IMR-90 (cell line): ENCODE measurements around the gene CARD18. TPM values are rescaled to one million over a fixed set of nuclear protein-coding genes. Genes with fewer than 3 reads are reported as not detected.
A peak's percentile ranks its signal among the peaks of the same experiment; 100 is the strongest.

Source experiments
- ATAC-seq: fragments of 200-7000 bp; cut with Tn5 transposase; 2 replicates; pipeline ENCODE4 v1.9.1; 2020; ENCODE audit warnings: low read depth, mild to moderate bottlenecking, moderate library complexity
- BruUV-seq: library from RNA; stranded (reverse); fragments of 400-500 nt; replicated peaks from 2 replicates; lab custom pipeline; 2021; lab: Mats Ljungman, UMichigan
- CTCF ChIA-PET: fragments of 300-600 bp; formaldehyde crosslinking; extraction: SDS; loops from one replicate; lab custom pipeline; 2021; ENCODE audit warnings: antibody characterized with exemption; lab: Yijun Ruan, JAX
- POLR2A ChIA-PET: fragments of 300-600 bp; sonication (Branson Sonifier 250); formaldehyde crosslinking; loops from one replicate; lab custom pipeline; 2022; ENCODE audit warnings: antibody characterized with exemption; ENCODE audit not compliant: unreplicated experiment; lab: Charles Lee
- DNase-seq: peaks from one replicate; pipeline ENCODE4 v3.0.0; 2013
- H2AFZ ChIP-seq: replicated peaks from 2 replicates; pipeline ENCODE3; 2013; ENCODE audit warnings: low read length, mild to moderate bottlenecking; ENCODE audit not compliant: poor library complexity
- H2AK5ac ChIP-seq: 2 replicates; pipeline ENCODE4 v1.6.1; 2013; ENCODE audit warnings: low read depth, low read length, inconsistent platforms
- H2AK9ac ChIP-seq: replicated peaks from 2 replicates; pipeline ENCODE3; 2013; ENCODE audit warnings: mild to moderate bottlenecking, low read depth, low read length, moderate library complexity; ENCODE audit not compliant: poor library complexity
- H2BK120ac ChIP-seq: 2 replicates; pipeline ENCODE4 v1.6.1; 2013; ENCODE audit warnings: low read depth, low read length, inconsistent platforms
- H2BK15ac ChIP-seq: 3 replicates; pipeline ENCODE4 v1.6.1; 2013; ENCODE audit warnings: low read depth, low read length, inconsistent platforms
- H2BK20ac ChIP-seq: 2 replicates; pipeline ENCODE4 v1.6.1; 2013; ENCODE audit warnings: low read depth, mild to moderate bottlenecking, inconsistent platforms, low read length, moderate library complexity
- H2BK5ac ChIP-seq: 2 replicates; pipeline ENCODE4 v1.6.1; 2013; ENCODE audit warnings: mild to moderate bottlenecking, low read depth, low read length, inconsistent platforms; ENCODE audit not compliant: poor library complexity, severe bottlenecking
- H3K14ac ChIP-seq: replicated peaks from 2 replicates; pipeline ENCODE4 v1.6.1; 2013; ENCODE audit warnings: low read depth, low read length, inconsistent platforms
- H3K18ac ChIP-seq: 2 replicates; pipeline ENCODE4 v1.6.1; 2013; ENCODE audit warnings: low read depth, low read length, control low read depth
- H3K23ac ChIP-seq: 2 replicates; pipeline ENCODE4 v1.6.1; 2013; ENCODE audit warnings: low read depth, low read length, inconsistent platforms
- H3K27ac ChIP-seq: 2 replicates; pipeline ENCODE4 v1.5.1; 2013; ENCODE audit warnings: mild to moderate bottlenecking, control low read depth, low read length; ENCODE audit not compliant: insufficient read depth
- H3K27me3 ChIP-seq: 2 replicates; pipeline ENCODE4 v1.6.1; 2013; ENCODE audit warnings: low read length; ENCODE audit not compliant: control insufficient read depth, insufficient read depth
- H3K36me3 ChIP-seq: 2 replicates; pipeline ENCODE4 v1.6.1; 2013; ENCODE audit warnings: low read length, mixed read lengths; ENCODE audit not compliant: control insufficient read depth, insufficient read depth
- H3K4ac ChIP-seq: 2 replicates; pipeline ENCODE4 v1.6.1; 2013; ENCODE audit warnings: low read depth, low read length, inconsistent platforms
- H3K4me1 ChIP-seq: 2 replicates; pipeline ENCODE4 v1.6.1; 2013; ENCODE audit warnings: low read length, mixed read lengths; ENCODE audit not compliant: control insufficient read depth, insufficient read depth
- H3K4me2 ChIP-seq: 2 replicates; pipeline ENCODE4 v1.6.1; 2013; ENCODE audit warnings: low read depth, mild to moderate bottlenecking, control low read depth, low read length, moderate library complexity
- H3K4me3 ChIP-seq: 2 replicates; pipeline ENCODE4 v1.5.1; 2013; ENCODE audit warnings: low read depth, mild to moderate bottlenecking, control low read depth, low read length, moderate library complexity; ENCODE audit not compliant: insufficient read depth
- H3K56ac ChIP-seq: 2 replicates; pipeline ENCODE4 v1.6.1; 2013; ENCODE audit warnings: low read length, inconsistent platforms; ENCODE audit not compliant: insufficient read depth; ENCODE audit errors: extremely low read depth
- H3K79me1 ChIP-seq, 2 experiments: 2 replicates each; pipeline ENCODE4 v1.6.1; 2013; ENCODE audit warnings: low read length in 2 of 2, inconsistent platforms in 1 of 2, low read depth in 1 of 2
- H3K9ac ChIP-seq: 2 replicates; pipeline ENCODE4 v1.6.1; 2013; ENCODE audit warnings: low read depth, low read length, control low read depth
- H3K9me1 ChIP-seq: 2 replicates; pipeline ENCODE4 v1.6.1; 2013; ENCODE audit warnings: low read length, inconsistent platforms; ENCODE audit not compliant: insufficient read depth
- H3K9me3 ChIP-seq: 2 replicates; pipeline ENCODE4 v1.6.1; 2013; ENCODE audit warnings: low read length; ENCODE audit not compliant: control insufficient read depth, insufficient read depth
- H4K20me1 ChIP-seq: 2 replicates; pipeline ENCODE4 v1.6.1; 2013; ENCODE audit warnings: low read length, inconsistent platforms; ENCODE audit not compliant: insufficient read depth
- H4K5ac ChIP-seq: 2 replicates; pipeline ENCODE4 v1.6.1; 2013; ENCODE audit warnings: mild to moderate bottlenecking, low read depth, low read length, control low read depth
- H4K8ac ChIP-seq, 2 experiments: 2 replicates each; pipeline ENCODE4 v1.6.1; 2013; ENCODE audit warnings: low read depth in 2 of 2, low read length in 2 of 2, control low read depth in 1 of 2, inconsistent platforms in 1 of 2
- H4K91ac ChIP-seq: 2 replicates; pipeline ENCODE4 v1.6.1; 2013; ENCODE audit warnings: low read depth, low read length, inconsistent platforms; ENCODE audit not compliant: insufficient read depth
- BHLHE40 ChIP-seq: fragments of 150-350 bp; IDR thresholded peaks from 2 replicates; pipeline ENCODE4 v1.6.1; 2016; ENCODE audit warnings: mild to moderate bottlenecking, low read depth, low read length
- CEBPB ChIP-seq: IDR thresholded peaks from 2 replicates; pipeline ENCODE4 v1.6.1; 2012; ENCODE audit warnings: low read depth, low read length, improper control_type of control experiment
- CHD1 ChIP-seq: IDR thresholded peaks from 2 replicates; pipeline ENCODE4 v1.6.1; 2012; ENCODE audit warnings: low read depth, low read length, improper control_type of control experiment
- CTCF ChIP-seq: conservative IDR thresholded peaks from 2 replicates; pipeline ENCODE4 v1.5.1; 2012; ENCODE audit warnings: mild to moderate bottlenecking, low read depth, low read length, improper control_type of control experiment
- ELK1 ChIP-seq: fragments of 150-350 bp; IDR thresholded peaks from 2 replicates; pipeline ENCODE4 v1.6.1; 2016; ENCODE audit warnings: low read depth, mild to moderate bottlenecking, low read length, moderate library complexity, borderline replicate concordance
- FOS ChIP-seq: fragments of 150-350 bp; IDR thresholded peaks from 2 replicates; pipeline ENCODE4 v1.6.1; 2016; ENCODE audit warnings: low read depth, low read length
- MAFK ChIP-seq: IDR thresholded peaks from 2 replicates; pipeline ENCODE4 v1.6.1; 2012; ENCODE audit warnings: low read depth, low read length, improper control_type of control experiment
- MAZ ChIP-seq: IDR thresholded peaks from 2 replicates; pipeline ENCODE4 v1.6.1; 2012; ENCODE audit warnings: low read depth, mild to moderate bottlenecking, low read length, improper control_type of control experiment, moderate library complexity, borderline replicate concordance
- MXI1 ChIP-seq: IDR thresholded peaks from 2 replicates; pipeline ENCODE4 v1.6.1; 2012; ENCODE audit warnings: low read depth, mild to moderate bottlenecking, low read length, moderate library complexity, borderline replicate concordance
- NFE2L2 ChIP-seq: fragments of 150-350 bp; IDR thresholded peaks from 2 replicates; pipeline ENCODE4 v1.6.1; 2016; ENCODE audit warnings: low read depth, mild to moderate bottlenecking, low read length
- POLR2A ChIP-seq: IDR thresholded peaks from 2 replicates; pipeline ENCODE4 v1.6.1; 2012; ENCODE audit warnings: mild to moderate bottlenecking, low read depth, low read length
- RAD21 ChIP-seq: IDR thresholded peaks from 2 replicates; pipeline ENCODE4 v1.6.1; 2012; ENCODE audit warnings: low read length, improper control_type of control experiment
- RCOR1 ChIP-seq: IDR thresholded peaks from 2 replicates; pipeline ENCODE4 v1.6.1; 2012; ENCODE audit warnings: mild to moderate bottlenecking, low read length, improper control_type of control experiment; ENCODE audit not compliant: insufficient replicate concordance
- RFX5 ChIP-seq: IDR thresholded peaks from 2 replicates; pipeline ENCODE4 v1.8.0; 2012; ENCODE audit warnings: low read depth, mild to moderate bottlenecking, low read length, moderate library complexity
- SMC3 ChIP-seq: fragments of 150-350 bp; IDR thresholded peaks from 2 replicates; pipeline ENCODE4 v1.6.1; 2016; ENCODE audit warnings: low read depth, mild to moderate bottlenecking, antibody characterized with exemption, low read length, moderate library complexity
- USF2 ChIP-seq: fragments of 150-350 bp; IDR thresholded peaks from 2 replicates; pipeline ENCODE4 v1.6.1; 2017; ENCODE audit warnings: mild to moderate bottlenecking, antibody characterized with exemption, low read length, low read depth
- WGBS, 2 experiments: methylation state at CpG; one replicate each; pipeline versions ENCODE4 v1.1.5 to v1.1.7; 2013; ENCODE audit warnings: missing lambda C conversion rate in 2 of 2; ENCODE audit not compliant: insufficient read length in 1 of 2; ENCODE audit errors: extremely low coverage in 2 of 2; 5-methylcytosine and 5-hydroxymethylcytosine counted together
- dilution Hi-C: fragments of 300-500 bp; cut with HindIII; formaldehyde crosslinking; loops from one replicate; pipeline ENCODE4 v1.14.3; 2018; ENCODE audit warnings: low sequenced_read_pairs; ENCODE audit not compliant: unreplicated experiment
- in situ Hi-C: fragments of 300-500 bp; cut with MboI; formaldehyde crosslinking; loops from 3 replicates; pipeline ENCODE4 v1.14.3; 2019; ENCODE audit warnings: low sequenced_read_pairs, inconsistent platforms, mixed read lengths
- intact Hi-C: fragments of 100-400 bp; cut with micrococcal nuclease; formaldehyde crosslinking; loops from 2 replicates; pipeline ENCODE4 v1.10.0; 2022
- polyA plus RNA-seq, 3 experiments: library from polyadenylated mRNA; depleted of rRNA; stranded (reverse); fragments of >200 nt; gene quantifications; 2 replicates each; pipeline ENCODE4 v1.2.3, GENCODE V29; 2012; ENCODE audit warnings: low replicate concordance in 1 of 3
- total RNA-seq: library from RNA; depleted of rRNA; stranded (reverse); fragments of >200 nt; gene quantifications from 2 replicates; pipeline ENCODE4 v1.2.3, GENCODE V29; 2012

The CARD18 gene
- total and polyA plus RNA-seq, 2 of the 4 experiments (the other 2 are of a cell fraction), result not detected

GRCh38 chr11:105156231-105156630 lies 16.7 kb upstream of the CARD18 start:
- Histone ChIP-seq H3K4me3 (no peak overlapping the region), H3K4me2 (no peak overlapping the region), H3K4ac (no peak overlapping the region), H2BK20ac (no peak overlapping the region), H3K9me3 (no peaks in the 10 kb centered on the region), H2AFZ (no peak overlapping the region), H3K27me3 (no peaks in the 10 kb centered on the region), H3K36me3 (no peaks in the 10 kb centered on the region), H3K27ac (no peak overlapping the region), H3K23ac (no peak overlapping the region), H2BK5ac (no peak overlapping the region), H3K56ac (no peak overlapping the region), H3K9me1 (peaks cover 9% of the 10 kb centered on the region; the same call in 1 of the 2 replicates), H3K14ac (no peak overlapping the region), H4K91ac (no peak overlapping the region), H3K9ac (no peak overlapping the region), H3K4me1 (peaks cover 5% of the 10 kb centered on the region), H3K79me1 (no peaks in the 10 kb centered on the region), H3K18ac (no peak overlapping the region), H4K8ac (no peak overlapping the region), H2AK5ac (0 out of 2 replicates have a peak overlapping the region, but pooled peaks have one; percentile 18), H2BK120ac (no peak overlapping the region), H4K20me1 (no peaks in the 10 kb centered on the region), H4K5ac (no peak overlapping the region), H2BK15ac (peak overlapping the region; percentile 12; the same call in 1 of the 3 replicates), H2AK9ac (no peak overlapping the region)
- TF ChIP-seq MXI1 (no peak), CHD1 (no peak), SMC3 (no peak), FOS (no peak), MAFK (no peak), RFX5 (no peak), NFE2L2 (no peak), USF2 (no peak), CEBPB (no peak), RAD21 (no peak), CTCF (no peak), BHLHE40 (no peak), POLR2A (no peak), RCOR1 (no peak), ELK1 (no peak), MAZ (no peak)
- ChIA-PET CTCF (no interaction called here), POLR2A (no interaction called here)
- in situ Hi-C loops (no loop called here), dilution Hi-C loops (no loop called here), intact Hi-C loops (no loop called here)
- no TSS peak for BruUV-seq
- DNase-seq (no peak), ATAC-seq (no peak)
- no CpG with 5 or more reads among the region's 2 CpGs for WGBS, 2 experiments
